ENCODE measurements around the gene PCYOX1L.
"Not testable (repeated sequence)": the region's sequence is repeated elsewhere in the genome, so short reads cannot be mapped to it uniquely, and the experiment has no call there.

Gene PCYOX1L

GRCh38 chr5:149387982-149388381 is 30.1 kb downstream of the PCYOX1L start:
- TF ChIP-seq CTCF (IDR thresholded peaks at IDR 0.05; ENCODE audit: low read length, missing control alignments) = no peak

GRCh38 chr5:149388498-149389190 is 30.8 kb downstream of the PCYOX1L start:
- no peak for TF ChIP-seq CTCF (IDR thresholded peaks at IDR 0.05; ENCODE audit: low read length, missing control alignments)
- no peak overlapping the region for H3K4me3 ChIP-seq (replicated peaks; ENCODE audit: low read depth, low read length)
- no peak for DNase-seq (ENCODE audit: low read depth)

More at GRCh38 chr5:149387982-149388381, 30.1 kb downstream of the PCYOX1L start:
- peak; percentile 77 for DNase-seq (ENCODE audit: low read depth)
- H3K4me3 ChIP-seq (replicated peaks; ENCODE audit: low read depth, low read length) = no peak overlapping the region

GRCh38 chr5:149389552-149390495 is 32.0 kb downstream of the PCYOX1L start:
- no peak for DNase-seq (ENCODE audit: low read depth)
- H3K4me3 ChIP-seq (replicated peaks; ENCODE audit: low read depth, low read length) = no peak overlapping the region
- TF ChIP-seq CTCF (IDR thresholded peaks at IDR 0.05; ENCODE audit: low read length, missing control alignments) = no peak

- not testable (repeated sequence) for H3K4me3 ChIP-seq (replicated peaks; ENCODE audit: low read depth, low read length); DNase-seq (ENCODE audit: low read depth)
These were observed 33.2 kb downstream of the PCYOX1L start for GRCh38 chr5:149391076-149391475.

- TF ChIP-seq CTCF (IDR thresholded peaks at IDR 0.05; ENCODE audit: low read length, missing control alignments) = no peak
- no peak overlapping the region for H3K4me3 ChIP-seq (replicated peaks; ENCODE audit: low read depth, low read length)
- DNase-seq (ENCODE audit: low read depth) = no peak
These were observed 33.7 kb downstream of the PCYOX1L start for GRCh38 chr5:149391524-149391923.

GRCh38 chr5:149392718-149393117 is 34.9 kb downstream of the PCYOX1L start:
- no peak for DNase-seq (ENCODE audit: low read depth)
- H3K4me3 ChIP-seq (replicated peaks; ENCODE audit: low read depth, low read length) = no peak overlapping the region
- no peak for TF ChIP-seq CTCF (IDR thresholded peaks at IDR 0.05; ENCODE audit: low read length, missing control alignments)

- DNase-seq (ENCODE audit: low read depth); H3K4me3 ChIP-seq (replicated peaks; ENCODE audit: low read depth, low read length): not testable (repeated sequence)
These were observed 37.1 kb downstream of the PCYOX1L start for GRCh38 chr5:149394996-149395395.
